A549 (cell line): ENCODE data around the gene SGPL1. TPM values are rescaled to one million over a fixed set of nuclear protein-coding genes. Genes with fewer than 3 reads are reported as not detected.
A peak's percentile ranks its signal among the peaks of the same experiment; 100 is the strongest.

Experiments used
- ATAC-seq, 2 experiments: fragments of 200-7000 bp in 1 of 2; fragments of >200 bp in 1 of 2; cut with Nextera tagmentation in 1 of 2; cut with Tn5 transposase in 1 of 2; 3 replicates each; pipeline versions ENCODE4 v1.8.0 to v1.9.1; 2018 to 2020; ENCODE audit warnings: mild to moderate bottlenecking in 1 of 2, moderate library complexity in 1 of 2
- CTCF ChIA-PET: fragments of 300-600 bp; sonication (Branson Sonifier 250); formaldehyde crosslinking; extraction: SDS; loops from one replicate; lab custom pipeline; 2021; ENCODE audit warnings: antibody characterized with exemption, inconsistent platforms; lab: Yijun Ruan, JAX
- POLR2A ChIA-PET: fragments of 350-600 bp; formaldehyde crosslinking; extraction: SDS; loops from one replicate; lab custom pipeline; 2021; ENCODE audit warnings: antibody characterized with exemption, inconsistent platforms; lab: Yijun Ruan, JAX
- DNase-seq, 2 experiments: peaks; one replicate each; pipeline versions ENCODE4 v3.0.0 to v3.0.0-alpha.2; 2011 to 2016; ENCODE audit warnings: low read depth in 1 of 2, low spot score in 1 of 2
- FAIRE-seq: peaks from 2 replicates; lab custom pipeline; 2011; peaks lifted over from hg19 to GRCh38; lab: Jason Lieb, UNC
- H3K27ac ChIP-seq, 2 experiments: fragments of >200 bp; sonication (Bioruptor Twin); formaldehyde crosslinking; 3 replicates each; pipeline ENCODE4 v1.5.1; 2016 to 2017
- H3K4me1 ChIP-seq: fragments of >200 bp; sonication (Bioruptor Twin); formaldehyde crosslinking; 3 replicates; pipeline ENCODE4 v1.6.1; 2016
- H3K4me2 ChIP-seq: fragments of >200 bp; sonication (Bioruptor Twin); formaldehyde crosslinking; 3 replicates; pipeline ENCODE4 v1.6.1; 2016
- H3K4me3 ChIP-seq: fragments of >200 bp; sonication (Bioruptor Twin); formaldehyde crosslinking; 3 replicates; pipeline ENCODE4 v1.5.1; 2016
- H3K9me3 ChIP-seq: fragments of >200 bp; sonication (Bioruptor Twin); formaldehyde crosslinking; 3 replicates; pipeline ENCODE4 v1.6.1; 2016
- BHLHE40 ChIP-seq: IDR thresholded peaks from 2 replicates; pipeline ENCODE4 v1.6.1; 2012; ENCODE audit warnings: low read depth, low read length, inconsistent platforms
- CBX8 ChIP-seq: fragments of 200-600 bp; sonication (generic); IDR thresholded peaks from 2 replicates; pipeline ENCODE4 v1.6.1; 2016
- CHD2 ChIP-seq: fragments of 150-350 bp; IDR thresholded peaks from 2 replicates; pipeline ENCODE4 v1.6.1; 2014; ENCODE audit warnings: low read length; ENCODE audit not compliant: partially characterized antibody
- CTCF ChIP-seq: fragments of >200 bp; sonication (Bioruptor Twin); formaldehyde crosslinking; IDR thresholded peaks from 3 replicates; pipeline ENCODE4 v1.5.1; 2016
- EHF ChIP-seq: fragments of 250-450 bp; sonication (Bioruptor Pico); IDR thresholded peaks from 2 replicates; pipeline ENCODE4 v1.5.0; 2020; ENCODE audit warnings: mild to moderate bottlenecking
- EP300 ChIP-seq, 2 experiments: fragments of >200 bp; sonication (Bioruptor Twin); formaldehyde crosslinking; IDR thresholded peaks; 2 replicates in 1 of 2; 3 replicates in 1 of 2; pipeline ENCODE4 v1.6.1; 2016 to 2017
- HDAC2 ChIP-seq: fragments of 200-600 bp; sonication (generic); IDR thresholded peaks from 2 replicates; pipeline ENCODE4 v1.6.1; 2016
- HOXB5 ChIP-seq: fragments of 250-450 bp; sonication (Bioruptor Pico); IDR thresholded peaks from 2 replicates; pipeline ENCODE4 v1.5.0; 2020; ENCODE audit warnings: mild to moderate bottlenecking, moderate library complexity
- JUN ChIP-seq, 2 experiments: fragments of >200 bp; sonication (Bioruptor Twin); formaldehyde crosslinking; IDR thresholded peaks; 2 replicates in 1 of 2; 3 replicates in 1 of 2; pipeline ENCODE4 v1.6.1; 2016 to 2017
- MAFK ChIP-seq: fragments of 450-650 bp; IDR thresholded peaks from 2 replicates; pipeline ENCODE4 v1.6.1; 2014; ENCODE audit not compliant: partially characterized antibody
- MYC ChIP-seq: IDR thresholded peaks from 2 replicates; pipeline ENCODE4 v1.6.1; 2012; ENCODE audit warnings: mild to moderate bottlenecking, inconsistent platforms, low read length, improper control_type of control experiment, borderline replicate concordance
- POLR2A ChIP-seq: IDR thresholded peaks from 2 replicates; pipeline ENCODE4 v1.6.1; 2012; ENCODE audit warnings: mild to moderate bottlenecking, low read length
- POLR2AphosphoS2 ChIP-seq: conservative IDR thresholded peaks from 2 replicates; pipeline ENCODE4 v1.6.1; 2012; ENCODE audit warnings: low read length, improper control_type of control experiment, inconsistent platforms
- RAD21 ChIP-seq, 2 experiments: fragments of >200 bp in 1 of 2; sonication (Bioruptor Twin) in 1 of 2; formaldehyde crosslinking in 1 of 2; IDR thresholded peaks in 1 of 2; conservative IDR thresholded peaks in 1 of 2; 2 replicates in 1 of 2; 3 replicates in 1 of 2; pipeline ENCODE4 v1.6.1; 2012 to 2018; ENCODE audit warnings: inconsistent platforms in 1 of 2
- RFX5 ChIP-seq: fragments of 450-650 bp; IDR thresholded peaks from 2 replicates; pipeline ENCODE4 v1.7.1; 2014; ENCODE audit warnings: antibody characterized with exemption, mild to moderate bottlenecking, moderate library complexity
- SREBF2 ChIP-seq: fragments of 450-650 bp; IDR thresholded peaks from 2 replicates; pipeline ENCODE4 v1.6.1; 2014; ENCODE audit warnings: mild to moderate bottlenecking, moderate library complexity
- ZC3H11A ChIP-seq: fragments of 450-650 bp; IDR thresholded peaks from 2 replicates; pipeline ENCODE4 v1.6.1; 2014; ENCODE audit warnings: antibody characterized with exemption, mild to moderate bottlenecking
- WGBS: methylation state at CpG from one replicate; pipeline ENCODE4 v1.1.6; 2017; ENCODE audit errors: missing lambda C conversion rate; 5-methylcytosine and 5-hydroxymethylcytosine counted together
- polyA plus RNA-seq, 4 experiments: library from polyadenylated mRNA; depleted of rRNA in 3 of 4; stranded (reverse); fragments of >200 nt; fragmentation: RNase III in 1 of 4; extraction: RNeasy Plus Mini Kit Qiagen cat#74134 plus additional on column Dnase treatment in 1 of 4; gene quantifications; 2 replicates in 3 of 4; 3 replicates in 1 of 4; pipeline ENCODE4 v1.2.3, GENCODE V29; 2011 to 2017
- TF ChIP-seq, protein P1 (sequence below): fragments of 450-650 bp; IDR thresholded peaks from 2 replicates; pipeline ENCODE4 v1.6.1; 2014; ENCODE audit warnings: antibody characterized with exemption

SGPL1 gene
- polyA plus RNA-seq, 2 of the 4 experiments (the other 2 are of a cell fraction) = 32.2 to 49.8 TPM

DNA sequence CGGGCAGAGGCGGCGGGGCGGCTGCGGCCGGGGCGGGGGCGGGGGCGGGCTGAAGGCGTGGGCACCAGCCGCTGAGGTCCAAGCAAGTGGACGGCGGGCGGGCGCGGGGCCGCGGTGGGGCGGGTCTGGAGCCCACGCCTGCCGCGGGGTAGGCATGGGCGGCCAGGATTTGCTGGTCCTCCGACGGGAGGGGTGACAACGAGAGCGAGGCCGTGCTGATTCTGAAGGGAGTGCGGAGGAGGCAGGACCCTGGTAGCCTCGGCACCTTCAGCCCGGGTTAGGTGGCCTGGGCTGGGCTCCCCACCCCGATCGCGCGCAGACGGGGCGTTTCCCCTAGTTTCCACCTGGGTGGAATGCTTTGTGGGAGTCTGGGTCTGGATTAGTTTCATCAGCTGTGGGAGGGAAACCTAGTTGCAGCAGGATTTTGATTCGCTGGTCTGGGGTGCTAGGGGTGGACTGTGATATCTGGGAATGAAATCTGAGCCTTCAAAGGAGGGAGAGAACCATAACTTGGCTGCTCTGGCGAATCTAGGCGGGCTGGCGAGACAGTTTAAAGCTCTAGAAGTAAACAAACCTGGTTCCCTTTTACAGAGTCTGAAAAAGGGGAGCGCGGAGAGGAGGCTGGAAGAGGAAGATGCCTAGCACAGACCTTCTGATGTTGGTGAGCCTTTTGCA lies 609 bp downstream of the SGPL1 start:
- CTCF ChIA-PET = interaction anchor here (0.6 to 5.6 kb wide), 23 partner anchors 9 to 433 kb away, joined by 3 to 48 read pairs (median 4); partner anchors contain the start of gene PCBD1
- TF ChIP-seq JUN (IDR thresholded peaks at IDR 0.05) (peak; percentile 23 to 65; a peak in 2 of 5 replicates), ZC3H11A (no peak), POLR2A (peak; percentile 42)
- DNase-seq (peak; percentile 87 to 91), ATAC-seq (peak; percentile 88 to 92), FAIRE-seq (peak; percentile 43)
- Histone ChIP-seq H3K4me3 (peak overlapping the region; percentile 64), H3K4me2 (peak overlapping the region; percentile 90), H3K9me3 (no peaks in the 10 kb centered on the region), H3K27ac (peak overlapping the region; percentile 95 to 97), H3K4me1 (peaks cover 11% of the 10 kb centered on the region)
- POLR2A ChIA-PET = interaction anchor here (0.7 to 1.6 kb wide), 7 partner anchors 10 to 72 kb away, joined by 3 to 10 read pairs (median 4); partner anchors contain the start of gene PCBD1
- WGBS = under 1% methylated on average over 17 of the region's 43 CpGs

DNA sequence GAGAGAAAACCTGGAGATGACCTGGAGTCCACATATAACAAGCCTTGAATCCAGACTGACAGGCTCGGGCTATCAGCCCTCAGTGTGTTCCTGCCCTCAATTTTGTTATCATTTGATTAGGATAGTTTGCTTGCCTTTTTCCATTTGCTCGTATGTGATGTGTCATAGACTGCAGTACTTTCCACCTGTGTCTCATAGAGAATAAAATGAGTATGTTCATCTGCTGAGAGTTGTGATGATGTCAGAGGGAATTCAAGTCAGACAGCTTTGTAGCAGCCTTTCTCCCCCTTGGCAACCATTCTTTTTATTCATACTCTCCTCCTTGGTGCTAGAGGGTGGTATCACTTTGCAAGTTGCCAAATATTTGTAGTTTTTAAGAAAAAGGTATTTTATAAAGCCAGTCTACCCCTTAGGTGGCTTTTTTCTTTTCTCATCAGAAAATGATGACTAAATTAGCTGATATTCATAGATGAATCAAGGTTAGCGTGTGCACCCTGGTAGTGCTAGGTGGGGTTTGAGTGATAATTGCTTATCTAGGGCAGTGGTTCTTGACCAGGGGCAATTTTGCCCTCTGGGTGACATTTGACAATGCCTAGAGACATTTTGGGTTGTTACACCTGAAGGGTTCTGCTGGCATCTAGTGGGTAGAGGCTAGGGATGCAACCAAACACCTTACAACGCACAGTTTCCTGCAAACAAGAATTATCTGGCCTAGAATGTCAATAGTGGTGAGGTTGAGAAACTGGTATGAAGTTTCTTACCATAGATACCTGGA lies 5.4 kb downstream of the SGPL1 start:
- DNase-seq (no peak), ATAC-seq (no peak), FAIRE-seq (no peak)
- WGBS = 98% methylated on average over 4 of the region's 4 CpGs
- H3K4me1 ChIP-seq = peaks cover 11% of the 10 kb centered on the region
- TF ChIP-seq RAD21 (conservative IDR thresholded peaks at IDR 0.05 in 1 of 2, IDR thresholded peaks at IDR 0.05 in 1 of 2) = peak in 1 of 2 experiments; percentile 14; a peak in 1 of 5 replicates
- TF ChIP-seq, protein P1, sequence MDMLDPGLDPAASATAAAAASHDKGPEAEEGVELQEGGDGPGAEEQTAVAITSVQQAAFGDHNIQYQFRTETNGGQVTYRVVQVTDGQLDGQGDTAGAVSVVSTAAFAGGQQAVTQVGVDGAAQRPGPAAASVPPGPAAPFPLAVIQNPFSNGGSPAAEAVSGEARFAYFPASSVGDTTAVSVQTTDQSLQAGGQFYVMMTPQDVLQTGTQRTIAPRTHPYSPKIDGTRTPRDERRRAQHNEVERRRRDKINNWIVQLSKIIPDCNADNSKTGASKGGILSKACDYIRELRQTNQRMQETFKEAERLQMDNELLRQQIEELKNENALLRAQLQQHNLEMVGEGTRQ = no peak
- H3K4me3 ChIP-seq = no peak overlapping the region
- H3K9me3 ChIP-seq = no peaks in the 10 kb centered on the region
- CTCF ChIA-PET = interaction anchor here (1.2 to 1.7 kb wide), 2 partner anchors 58 to 360 kb away, joined by 3 to 5 read pairs; no protein-coding TSS in a partner anchor
- no peak overlapping the region for H3K4me2 ChIP-seq
- POLR2A ChIA-PET = no interaction called here
- H3K27ac ChIP-seq = no peak overlapping the region

- Histone ChIP-seq H3K4me3 (no peak overlapping the region), H3K27ac (no peak overlapping the region), H3K4me1 (peaks cover 5% of the 10 kb centered on the region), H3K9me3 (no peaks in the 10 kb centered on the region), H3K4me2 (no peak overlapping the region)
- DNase-seq (no peak), FAIRE-seq (no peak), ATAC-seq (no peak)
- TF ChIP-seq BHLHE40 (no peak), CHD2 (no peak), SREBF2 (no peak), HDAC2 (no peak), POLR2AphosphoS2 (no peak), RFX5 (no peak), CBX8 (no peak), MAFK (no peak), EP300 (IDR thresholded peaks at IDR 0.05) (no peak), EHF (no peak), RAD21 (conservative IDR thresholded peaks at IDR 0.05 in 1 of 2, IDR thresholded peaks at IDR 0.05 in 1 of 2) (no peak), CTCF (no peak), HOXB5 (CRISPR knock-in tag) (no peak), MYC (no peak)
- ChIA-PET POLR2A (interaction anchor here (1.0 kb wide), 1 partner anchor 16 kb away, joined by 3 read pairs; no protein-coding TSS in a partner anchor), CTCF (interaction anchor here (1.2 kb wide), 1 partner anchor 57 kb away, joined by 3 read pairs; no protein-coding TSS in a partner anchor)
- WGBS = 92% methylated on average over 2 of the region's 2 CpGs
Measured at GRCh38 chr10:70822076-70822820, 6.5 kb downstream of the SGPL1 start.
